Central memory CD4-positive, alpha-beta T cell (primary cell): Measurements from ENCODE around the gene MRPS27.
"Not testable (repeated sequence)": the region's sequence is repeated elsewhere in the genome, so short reads cannot be mapped to it uniquely, and the experiment has no call there.

Experiments used
- DNase-seq: peaks from one replicate; pipeline ENCODE4 v3.0.0; 2022

Gene MRPS27

GRCh38 chr5:72197393-72197792 lies 122.6 kb downstream of the MRPS27 start:
- no peak for DNase-seq

DNA sequence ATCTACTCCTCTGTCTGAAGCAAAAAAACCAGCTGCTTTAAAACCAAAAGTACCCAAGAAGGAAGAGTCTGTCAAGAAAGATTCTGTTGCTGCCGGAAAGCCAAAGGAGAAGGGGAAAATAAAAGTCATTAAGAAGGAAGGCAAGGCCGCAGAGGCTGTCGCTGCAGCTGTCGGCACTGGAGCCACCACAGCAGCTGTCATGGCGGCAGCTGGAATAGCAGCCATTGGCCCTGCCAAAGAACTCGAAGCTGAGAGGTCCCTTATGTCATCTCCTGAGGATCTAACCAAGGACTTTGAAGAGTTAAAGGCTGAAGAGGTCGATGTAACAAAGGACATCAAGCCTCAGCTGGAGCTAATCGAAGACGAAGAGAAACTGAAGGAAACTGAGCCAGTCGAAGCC lies 124.5 kb downstream of the MRPS27 start:
- no peak for DNase-seq

GRCh38 chr5:72194846-72195245 lies 125.2 kb downstream of the MRPS27 start:
- DNase-seq = peak; percentile 53

DNA sequence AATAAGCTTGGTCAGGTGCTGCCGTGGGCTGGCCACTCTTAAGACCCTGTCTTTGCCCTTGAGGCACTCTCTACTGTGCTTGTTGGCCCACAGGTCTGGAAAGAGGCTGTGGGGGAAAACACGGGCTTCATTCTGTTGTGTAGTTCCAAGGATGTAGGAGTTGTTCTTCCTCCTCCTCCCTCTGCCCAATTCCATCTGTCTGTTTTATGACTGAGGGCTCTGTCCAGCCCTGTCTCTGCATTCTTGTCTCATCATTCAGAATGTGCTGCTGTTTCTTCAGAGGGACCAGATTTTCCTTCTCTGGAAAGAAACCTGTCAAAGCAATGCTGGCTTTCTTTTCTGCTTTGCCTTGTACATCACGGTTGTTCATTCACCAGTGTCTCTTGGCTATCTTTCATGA lies 128.6 kb downstream of the MRPS27 start:
- no peak for DNase-seq

DNA sequence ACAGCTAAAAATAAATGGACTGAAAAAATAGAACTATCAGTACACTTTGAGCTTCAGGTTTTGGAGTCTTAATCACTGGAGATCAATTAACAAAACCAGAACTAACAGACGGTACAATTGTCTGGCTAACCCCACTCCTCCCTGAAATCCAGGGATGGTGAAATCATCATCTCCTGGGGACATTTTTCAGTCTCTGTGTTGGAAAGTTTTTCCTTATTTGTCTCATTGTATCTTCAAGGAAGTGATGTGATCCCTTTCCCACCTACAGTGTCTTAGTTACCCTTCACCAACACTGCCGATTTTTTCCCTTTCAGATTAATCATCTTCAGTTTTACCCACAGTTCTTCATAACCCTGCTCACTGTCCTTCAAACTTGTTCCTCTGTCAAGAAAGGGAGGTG lies 130.9 kb downstream of the MRPS27 start:
- DNase-seq = no peak

GRCh38 chr5:72188166-72188565 lies 131.9 kb downstream of the MRPS27 start:
- no peak for DNase-seq

DNA sequence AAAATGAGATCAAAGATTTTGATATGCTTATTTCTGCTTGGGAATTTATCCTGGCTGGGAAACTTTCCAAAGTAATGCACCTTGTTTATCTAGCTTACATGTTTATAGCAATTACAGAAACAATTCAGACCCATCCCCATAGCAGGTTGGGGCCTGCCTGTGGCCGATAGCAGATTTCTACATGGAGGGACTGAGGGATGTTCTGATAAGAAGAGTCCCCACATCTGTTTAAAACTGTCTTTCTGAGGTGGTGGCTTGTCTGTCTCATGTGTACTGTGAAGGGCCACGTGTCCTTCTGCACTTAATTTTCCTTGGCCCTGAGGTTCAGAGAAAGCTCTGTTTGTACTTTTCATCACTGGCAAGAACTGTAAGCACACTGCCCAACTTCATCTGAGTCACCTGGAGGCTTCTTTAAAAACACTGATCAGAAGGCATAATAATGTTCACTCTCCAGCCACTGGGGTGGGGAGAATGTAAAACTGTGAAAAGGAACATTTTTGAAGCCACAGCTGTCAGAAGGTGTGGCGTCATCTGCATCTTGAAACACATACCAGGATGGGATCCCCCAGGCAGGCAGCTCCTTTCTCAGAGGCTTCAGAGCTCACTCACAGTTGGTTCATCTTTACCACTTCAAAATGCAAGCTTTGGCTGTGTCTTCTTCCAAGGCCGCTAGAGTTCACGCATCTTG lies 132.5 kb downstream of the MRPS27 start:
- no peak for DNase-seq

- DNase-seq = no peak
Observed at GRCh38 chr5:72185496-72186329, 134.3 kb downstream of the MRPS27 start.

DNA sequence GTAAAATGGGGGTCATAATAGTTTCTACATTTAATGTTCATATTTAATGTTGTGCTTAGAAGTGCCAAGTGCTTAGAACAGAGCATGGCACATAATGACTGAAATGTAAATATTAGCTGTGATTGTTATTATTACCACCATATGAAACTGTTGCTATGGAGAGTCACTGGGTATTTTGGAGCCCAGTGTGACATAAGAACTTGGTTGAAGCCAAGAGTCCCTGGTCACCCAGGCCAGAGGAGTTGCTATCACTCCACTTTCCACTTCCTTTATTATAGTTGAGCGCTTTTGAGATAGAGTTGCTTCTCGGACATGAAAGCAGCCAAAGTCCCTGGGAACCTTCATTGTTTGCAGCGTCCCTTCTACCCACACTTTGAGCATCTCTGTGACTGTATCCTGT lies 135.6 kb downstream of the MRPS27 start:
- DNase-seq = no peak

DNA sequence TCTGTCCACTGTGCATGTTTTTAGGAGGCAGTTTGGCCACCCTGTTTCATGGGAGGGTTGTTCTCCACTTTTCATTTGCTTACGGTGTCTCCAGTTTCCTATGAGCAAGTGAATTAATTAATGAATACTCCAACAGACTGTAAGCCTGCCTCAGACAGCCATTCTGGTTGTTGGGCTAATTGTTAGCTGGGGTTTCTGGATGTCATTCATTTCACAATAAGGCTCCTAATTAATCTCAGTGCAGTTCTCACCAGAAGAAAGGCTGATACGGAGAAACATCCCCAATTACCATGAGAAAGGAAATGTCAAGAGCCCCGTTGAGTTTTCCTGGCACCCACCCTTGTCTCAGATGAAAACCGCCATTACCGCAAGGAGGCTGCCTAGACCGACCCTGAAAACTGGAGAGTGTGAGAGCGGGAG lies 136.9 kb downstream of the MRPS27 start:
- no peak for DNase-seq

DNA sequence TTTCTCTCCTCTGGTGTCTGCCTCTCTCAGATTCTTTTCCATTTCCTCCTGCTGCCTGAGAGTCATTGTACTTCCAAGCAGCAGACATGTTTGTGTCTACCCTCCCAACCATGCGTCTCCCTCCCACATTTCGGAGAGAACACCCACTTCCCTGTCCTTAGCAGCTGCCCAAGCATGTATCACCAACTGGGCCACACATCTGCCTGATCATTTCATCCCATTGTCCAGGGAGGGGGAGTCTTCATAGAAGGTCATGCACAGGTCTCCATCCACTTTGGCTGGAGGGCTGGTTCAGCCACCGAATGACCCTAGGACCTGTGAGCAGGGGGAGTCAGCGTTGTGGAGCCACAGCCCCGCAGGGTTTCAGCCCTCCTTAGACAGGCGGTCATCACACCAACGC lies 137.4 kb downstream of the MRPS27 start:
- DNase-seq = no peak

GRCh38 chr5:72180925-72181324 lies 139.1 kb downstream of the MRPS27 start:
- DNase-seq = no peak

- no peak for DNase-seq
Observed at GRCh38 chr5:72179816-72180440, 140.1 kb downstream of the MRPS27 start.

DNA sequence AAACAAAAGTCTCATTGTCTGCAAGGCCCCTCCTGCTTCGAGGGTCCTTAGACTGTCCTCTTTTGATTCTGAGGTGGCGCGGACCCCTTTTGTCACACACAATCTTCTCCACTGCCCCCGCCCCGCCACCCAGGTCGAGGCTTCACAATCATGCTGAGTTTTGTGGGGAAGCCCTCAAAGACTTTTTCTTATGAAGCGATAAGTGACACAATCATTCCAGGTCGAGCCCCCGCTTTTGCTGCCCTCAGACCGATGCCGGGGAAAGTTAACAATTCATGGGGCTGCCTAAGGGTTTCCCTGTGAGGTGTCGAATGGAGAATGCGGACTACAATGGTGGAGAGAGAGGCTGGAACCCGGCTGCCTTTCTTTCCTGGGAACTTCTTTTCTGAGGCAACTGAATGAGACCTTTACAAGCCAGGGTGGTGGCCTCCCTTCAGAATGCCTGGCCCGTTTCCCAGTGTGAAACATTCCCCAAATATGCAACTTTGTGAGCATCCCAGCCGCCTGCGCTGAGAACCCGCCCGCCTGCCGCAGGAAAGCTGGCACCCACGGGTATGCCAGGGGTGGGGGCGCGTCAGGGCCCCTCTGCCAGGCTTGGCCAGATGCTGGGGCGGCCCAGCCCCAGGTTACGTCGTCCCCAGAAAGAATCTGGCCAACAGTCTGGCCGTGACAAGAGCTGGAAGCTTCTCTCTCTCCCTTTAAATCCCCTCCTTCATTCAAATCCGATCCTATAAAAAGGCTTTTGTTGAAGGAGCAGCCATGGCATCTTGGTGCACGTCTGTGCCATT lies 140.8 kb downstream of the MRPS27 start:
- DNase-seq = no peak

DNA sequence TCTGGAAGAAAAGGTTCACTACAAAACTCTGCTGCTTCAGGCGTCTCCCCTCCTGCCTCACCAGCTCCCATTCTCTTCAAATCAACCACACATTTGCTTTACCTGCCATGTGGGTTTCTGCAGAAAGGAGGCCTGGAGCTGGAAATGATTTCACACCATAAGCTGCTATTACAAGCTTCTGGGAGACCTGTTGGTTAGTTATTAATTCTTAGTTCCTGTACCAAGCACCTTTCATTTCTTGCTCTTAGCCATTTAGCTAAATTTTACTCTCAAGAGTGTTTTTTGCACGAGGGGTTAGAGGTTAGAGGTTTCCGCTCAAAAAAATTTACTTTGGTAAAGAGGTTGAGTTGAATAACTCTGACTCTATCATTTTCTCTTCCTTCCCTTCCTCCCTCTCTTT lies 142.5 kb downstream of the MRPS27 start:
- DNase-seq = no peak

- no peak for DNase-seq
Observed at GRCh38 chr5:72172786-72173185, 147.3 kb downstream of the MRPS27 start.

DNA sequence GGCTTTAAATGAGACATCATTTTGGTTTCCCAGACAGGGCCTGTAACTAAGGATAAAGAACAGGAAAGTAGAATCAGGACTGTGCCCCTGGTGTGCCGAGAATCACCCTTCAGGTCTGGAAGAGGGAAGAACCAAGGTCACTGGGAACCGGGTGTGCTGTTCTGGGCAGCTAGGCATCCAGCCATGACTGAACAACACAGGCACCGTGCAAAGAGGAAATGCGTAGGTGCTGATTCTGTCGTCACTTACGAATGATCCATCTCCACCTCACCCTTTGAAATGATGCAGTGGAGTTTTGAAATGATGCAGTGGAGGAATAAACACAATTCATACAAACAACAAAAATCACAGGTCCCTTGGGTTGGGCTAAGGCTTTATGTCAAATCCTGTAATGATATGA lies 148.4 kb downstream of the MRPS27 start:
- DNase-seq = no peak

DNA sequence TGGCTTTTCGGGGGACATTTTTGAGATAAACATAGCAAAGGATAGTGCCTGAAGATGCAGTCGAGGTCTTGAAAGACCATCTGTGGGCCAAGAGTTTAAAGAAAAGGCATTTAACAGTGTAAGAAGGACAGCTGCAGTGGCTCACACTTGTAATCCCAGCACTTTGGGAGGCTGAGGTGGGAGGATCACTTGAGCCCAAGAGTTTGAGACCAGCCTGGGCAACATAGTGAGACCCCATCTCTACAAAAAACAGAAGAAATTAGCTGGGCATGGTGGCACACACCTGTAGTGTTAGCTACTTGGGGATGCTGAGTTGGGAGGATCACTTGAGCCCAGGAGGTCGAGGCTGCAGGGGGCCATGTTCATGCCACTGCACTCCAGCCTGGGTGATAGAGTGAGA lies 148.9 kb downstream of the MRPS27 start:
- DNase-seq = not testable (repeated sequence)

- DNase-seq = no peak
Observed at GRCh38 chr5:72170101-72170500, 149.9 kb downstream of the MRPS27 start.
